DMS153 (cell line): ENCODE results near the gene C14orf119.

ENCODE experiments used
- DNase-seq: peaks from one replicate; lab custom pipeline; 2025; lab: John Stamatoyannopoulos, UW

Gene C14orf119

GRCh38 chr14:23126548-23127278 lies 31.4 kb downstream of the C14orf119 start:
- no peak for DNase-seq

- DNase-seq = no peak
These were observed 32.6 kb downstream of the C14orf119 start for GRCh38 chr14:23127861-23128260.

- no peak for DNase-seq
These were observed 33.9 kb downstream of the C14orf119 start for GRCh38 chr14:23128969-23129758.

GRCh38 chr14:23129759-23130316 lies 34.5 kb downstream of the C14orf119 start:
- DNase-seq = no peak

- DNase-seq = no peak
These were observed 35.6 kb downstream of the C14orf119 start for GRCh38 chr14:23130871-23131270.

- no peak for DNase-seq
These were observed 36.2 kb downstream of the C14orf119 start for GRCh38 chr14:23131482-23131881.

- DNase-seq = no peak
These were observed 37.7 kb downstream of the C14orf119 start for GRCh38 chr14:23132970-23133369.

GRCh38 chr14:23136566-23137133 lies 41.3 kb downstream of the C14orf119 start:
- DNase-seq = no peak

GRCh38 chr14:23137192-23137812 lies 42.0 kb downstream of the C14orf119 start:
- no peak for DNase-seq

GRCh38 chr14:23137813-23138535 lies 42.7 kb downstream of the C14orf119 start:
- DNase-seq = no peak

- DNase-seq = no peak
These were observed 44.6 kb downstream of the C14orf119 start for GRCh38 chr14:23139874-23140273.

GRCh38 chr14:23140371-23140770 lies 45.1 kb downstream of the C14orf119 start:
- no peak for DNase-seq

- DNase-seq = no peak
These were observed 46.6 kb downstream of the C14orf119 start for GRCh38 chr14:23141706-23142444.

- no peak for DNase-seq
These were observed 47.5 kb downstream of the C14orf119 start for GRCh38 chr14:23142826-23143225.

- no peak for DNase-seq
These were observed 48.6 kb downstream of the C14orf119 start for GRCh38 chr14:23143911-23144310.

- DNase-seq = no peak
These were observed 50.6 kb downstream of the C14orf119 start for GRCh38 chr14:23145794-23146350.

GRCh38 chr14:23146351-23146910 lies 51.1 kb downstream of the C14orf119 start:
- no peak for DNase-seq

GRCh38 chr14:23146980-23147379 lies 51.7 kb downstream of the C14orf119 start:
- DNase-seq = no peak

- no peak for DNase-seq
These were observed 52.4 kb downstream of the C14orf119 start for GRCh38 chr14:23147676-23148075.

GRCh38 chr14:23148591-23149249 lies 53.4 kb downstream of the C14orf119 start:
- DNase-seq = no peak
